Measurements from ENCODE around the gene GUCY1A2.

Gene GUCY1A2

DNA sequence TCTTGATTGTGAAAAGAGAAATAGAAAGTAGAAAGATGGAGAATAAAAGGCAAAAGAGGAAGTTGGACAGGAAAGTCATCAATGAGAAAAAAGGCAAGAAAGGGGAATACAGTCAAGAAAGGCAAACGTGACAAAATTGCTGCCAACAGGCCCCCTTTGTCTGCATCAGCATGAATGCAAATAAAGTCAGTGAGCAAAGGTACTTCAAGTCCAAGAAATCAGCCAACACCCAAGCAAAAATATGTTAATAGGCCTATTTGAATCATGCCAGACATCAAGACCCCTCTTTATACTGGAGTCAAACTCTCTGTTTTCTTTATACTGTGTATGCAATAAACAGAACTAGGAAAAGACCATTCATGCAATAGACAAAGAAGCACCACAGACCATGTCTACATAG, 34.3 kb downstream of the GUCY1A2 start:
- H3K36me3 ChIP-seq (ENCODE audit: insufficient read depth, low read length): no peaks in the 10 kb centered on the region
- no peak overlapping the region for H3K27ac ChIP-seq (ENCODE audit: low read length)
- H3K9ac ChIP-seq (ENCODE audit: low read depth, low read length): no peak overlapping the region
- H3K4me3 ChIP-seq (ENCODE audit: low read depth in 1 of 2, low read length in 2 of 2): no peak overlapping the region
- no peak for TF ChIP-seq EZH2 (IDR thresholded peaks at IDR 0.05; ENCODE audit: borderline replicate concordance, low read depth, low read length, severe bottlenecking)
- TF ChIP-seq, protein P1, sequence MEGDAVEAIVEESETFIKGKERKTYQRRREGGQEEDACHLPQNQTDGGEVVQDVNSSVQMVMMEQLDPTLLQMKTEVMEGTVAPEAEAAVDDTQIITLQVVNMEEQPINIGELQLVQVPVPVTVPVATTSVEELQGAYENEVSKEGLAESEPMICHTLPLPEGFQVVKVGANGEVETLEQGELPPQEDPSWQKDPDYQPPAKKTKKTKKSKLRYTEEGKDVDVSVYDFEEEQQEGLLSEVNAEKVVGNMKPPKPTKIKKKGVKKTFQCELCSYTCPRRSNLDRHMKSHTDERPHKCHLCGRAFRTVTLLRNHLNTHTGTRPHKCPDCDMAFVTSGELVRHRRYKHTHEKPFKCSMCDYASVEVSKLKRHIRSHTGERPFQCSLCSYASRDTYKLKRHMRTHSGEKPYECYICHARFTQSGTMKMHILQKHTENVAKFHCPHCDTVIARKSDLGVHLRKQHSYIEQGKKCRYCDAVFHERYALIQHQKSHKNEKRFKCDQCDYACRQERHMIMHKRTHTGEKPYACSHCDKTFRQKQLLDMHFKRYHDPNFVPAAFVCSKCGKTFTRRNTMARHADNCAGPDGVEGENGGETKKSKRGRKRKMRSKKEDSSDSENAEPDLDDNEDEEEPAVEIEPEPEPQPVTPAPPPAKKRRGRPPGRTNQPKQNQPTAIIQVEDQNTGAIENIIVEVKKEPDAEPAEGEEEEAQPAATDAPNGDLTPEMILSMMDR (IDR thresholded peaks at IDR 0.05; ENCODE audit: borderline replicate concordance, extremely low read depth, low read length, poor library complexity, severe bottlenecking): no peak
- no peaks in the 10 kb centered on the region for H4K20me1 ChIP-seq (ENCODE audit: insufficient read depth, low read length)
- DNase-seq (no peak), ATAC-seq (ENCODE audit: insufficient read depth, low read depth) (no peak)
- no peak overlapping the region for H3K4me2 ChIP-seq (ENCODE audit: insufficient read depth, low read length)
- peaks cover 13% of the 10 kb centered on the region for H3K4me1 ChIP-seq (ENCODE audit: insufficient read depth, low read length)
- H3K9me3 ChIP-seq (ENCODE audit: insufficient read depth, low read length, severe bottlenecking): no peaks in the 10 kb centered on the region
- H3K27me3 ChIP-seq (ENCODE audit: insufficient read depth, low read length, poor library complexity): no peaks in the 10 kb centered on the region
- H3K79me2 ChIP-seq (ENCODE audit: insufficient read depth, low read length): no peaks in the 10 kb centered on the region
- H2AFZ ChIP-seq (ENCODE audit: low read depth, low read length): peak overlapping the region; percentile 16; the same call in 1 of the 2 replicates

DNA sequence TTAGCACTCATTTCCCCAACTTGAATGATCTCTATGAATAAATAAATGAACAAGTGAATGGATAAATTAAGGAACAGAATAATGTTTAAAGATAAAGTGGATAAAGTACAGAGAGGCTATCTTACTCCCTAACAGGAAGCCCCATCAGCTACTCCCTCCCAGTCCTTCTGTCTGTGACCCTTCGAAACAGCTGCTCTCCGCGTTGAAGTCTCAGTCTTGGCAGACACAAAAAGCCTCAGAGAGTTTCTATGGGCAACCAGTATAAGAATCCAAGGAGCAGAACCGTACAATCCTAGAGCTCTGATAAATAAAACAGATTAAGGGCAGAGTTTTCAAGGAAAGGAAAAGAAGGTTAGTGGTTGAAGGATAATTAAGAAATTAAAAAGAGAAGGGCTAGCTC, 35.0 kb downstream of the GUCY1A2 start:
- H3K27ac ChIP-seq (ENCODE audit: low read length): no peak overlapping the region
- H3K4me3 ChIP-seq (ENCODE audit: low read depth in 1 of 2, low read length in 2 of 2): no peak overlapping the region
- no peaks in the 10 kb centered on the region for H3K9me3 ChIP-seq (ENCODE audit: insufficient read depth, low read length, severe bottlenecking)
- H4K20me1 ChIP-seq (ENCODE audit: insufficient read depth, low read length): no peaks in the 10 kb centered on the region
- DNase-seq (no peak), ATAC-seq (ENCODE audit: insufficient read depth, low read depth) (no peak)
- H3K4me1 ChIP-seq (ENCODE audit: insufficient read depth, low read length): peaks cover 6% of the 10 kb centered on the region
- H3K36me3 ChIP-seq (ENCODE audit: insufficient read depth, low read length): no peaks in the 10 kb centered on the region
- H3K9ac ChIP-seq (ENCODE audit: low read depth, low read length): no peak overlapping the region
- H2AFZ ChIP-seq (ENCODE audit: low read depth, low read length): no peak overlapping the region
- TF ChIP-seq EZH2 (IDR thresholded peaks at IDR 0.05; ENCODE audit: borderline replicate concordance, low read depth, low read length, severe bottlenecking): no peak
- TF ChIP-seq, protein P1 (IDR thresholded peaks at IDR 0.05; ENCODE audit: borderline replicate concordance, extremely low read depth, low read length, poor library complexity, severe bottlenecking): no peak
- H3K79me2 ChIP-seq (ENCODE audit: insufficient read depth, low read length): no peaks in the 10 kb centered on the region
- H3K4me2 ChIP-seq (ENCODE audit: insufficient read depth, low read length): no peak overlapping the region
- H3K27me3 ChIP-seq (ENCODE audit: insufficient read depth, low read length, poor library complexity): no peaks in the 10 kb centered on the region

DNA sequence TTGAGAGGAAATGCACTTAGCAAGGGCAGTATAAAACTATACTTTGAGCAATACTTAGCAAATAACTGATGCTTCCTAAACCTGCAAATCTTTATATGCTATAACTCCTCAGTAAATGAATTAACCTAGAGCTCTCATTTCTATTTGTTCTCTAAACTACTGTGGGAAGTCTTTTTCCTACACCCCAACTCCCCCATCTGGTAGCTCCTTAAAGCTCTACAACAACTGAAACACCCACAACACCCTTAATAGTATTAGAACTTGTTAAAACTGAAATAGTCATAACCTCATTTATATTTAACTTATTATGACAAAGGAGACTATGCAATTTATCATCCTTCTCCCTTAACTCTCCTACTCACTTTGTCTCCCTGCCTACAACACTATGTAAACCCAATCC, 43.4 kb downstream of the GUCY1A2 start:
- ATAC-seq (ENCODE audit: insufficient read depth, low read depth): peak; percentile 49; the same call in 2 of the 3 replicates
- H3K4me1 ChIP-seq (ENCODE audit: insufficient read depth, low read length): peaks cover 9% of the 10 kb centered on the region
- H3K9ac ChIP-seq (ENCODE audit: low read depth, low read length): no peak overlapping the region
- H3K4me3 ChIP-seq (ENCODE audit: low read depth in 1 of 2, low read length in 2 of 2): no peak overlapping the region
- no peaks in the 10 kb centered on the region for H3K27me3 ChIP-seq (ENCODE audit: insufficient read depth, low read length, poor library complexity)
- TF ChIP-seq, protein P1 (IDR thresholded peaks at IDR 0.05; ENCODE audit: borderline replicate concordance, extremely low read depth, low read length, poor library complexity, severe bottlenecking): peak; percentile 43
- TF ChIP-seq EZH2 (IDR thresholded peaks at IDR 0.05; ENCODE audit: borderline replicate concordance, low read depth, low read length, severe bottlenecking): no peak
- H3K4me2 ChIP-seq (ENCODE audit: insufficient read depth, low read length): no peak overlapping the region
- H2AFZ ChIP-seq (ENCODE audit: low read depth, low read length): peak overlapping the region; percentile 71
- no peak overlapping the region for H3K27ac ChIP-seq (ENCODE audit: low read length)
- no peaks in the 10 kb centered on the region for H3K36me3 ChIP-seq (ENCODE audit: insufficient read depth, low read length)
- H3K9me3 ChIP-seq (ENCODE audit: insufficient read depth, low read length, severe bottlenecking): no peaks in the 10 kb centered on the region
- H4K20me1 ChIP-seq (ENCODE audit: insufficient read depth, low read length): no peaks in the 10 kb centered on the region
- no peaks in the 10 kb centered on the region for H3K79me2 ChIP-seq (ENCODE audit: insufficient read depth, low read length)
- no peak for DNase-seq

DNA sequence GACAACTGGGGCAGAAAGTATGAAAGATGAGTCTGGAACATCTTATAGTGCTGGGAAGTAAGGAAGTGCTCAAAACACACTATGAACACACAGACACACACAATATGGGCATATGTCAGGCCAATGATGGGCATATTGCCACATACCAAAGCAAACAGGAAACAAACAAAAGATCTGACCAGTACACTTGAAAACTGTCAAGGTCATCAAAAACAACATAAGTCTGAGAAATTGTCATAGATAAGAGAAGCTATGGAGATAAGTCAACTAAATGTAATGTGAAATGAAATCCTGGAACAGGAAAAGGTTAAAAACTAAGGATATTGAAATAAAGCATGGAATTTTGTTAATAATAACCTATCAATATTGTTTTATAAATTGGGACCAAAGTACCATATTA, 46.4 kb downstream of the GUCY1A2 start:
- H3K4me3 ChIP-seq (ENCODE audit: low read depth in 1 of 2, low read length in 2 of 2): no peak overlapping the region
- no peaks in the 10 kb centered on the region for H3K27me3 ChIP-seq (ENCODE audit: insufficient read depth, low read length, poor library complexity)
- no peak overlapping the region for H3K4me2 ChIP-seq (ENCODE audit: insufficient read depth, low read length)
- no peak overlapping the region for H3K27ac ChIP-seq (ENCODE audit: low read length)
- H4K20me1 ChIP-seq (ENCODE audit: insufficient read depth, low read length): no peaks in the 10 kb centered on the region
- H3K4me1 ChIP-seq (ENCODE audit: insufficient read depth, low read length): peaks cover 9% of the 10 kb centered on the region
- no peak overlapping the region for H3K9ac ChIP-seq (ENCODE audit: low read depth, low read length)
- H3K79me2 ChIP-seq (ENCODE audit: insufficient read depth, low read length): no peaks in the 10 kb centered on the region
- TF ChIP-seq EZH2 (IDR thresholded peaks at IDR 0.05; ENCODE audit: borderline replicate concordance, low read depth, low read length, severe bottlenecking): no peak
- TF ChIP-seq, protein P1 (IDR thresholded peaks at IDR 0.05; ENCODE audit: borderline replicate concordance, extremely low read depth, low read length, poor library complexity, severe bottlenecking): no peak
- H3K36me3 ChIP-seq (ENCODE audit: insufficient read depth, low read length): no peaks in the 10 kb centered on the region
- no peak for ATAC-seq (ENCODE audit: insufficient read depth, low read depth)
- no peak overlapping the region for H2AFZ ChIP-seq (ENCODE audit: low read depth, low read length)
- DNase-seq: no peak
- H3K9me3 ChIP-seq (ENCODE audit: insufficient read depth, low read length, severe bottlenecking): no peaks in the 10 kb centered on the region

Measured in DND-41 (cell line).